Bone marrow (tissue), 2 donors: ENCODE data around the gene WNT2.
"Not testable (repeated sequence)": the region's sequence is repeated elsewhere in the genome, so short reads cannot be mapped to it uniquely, and the experiment has no call there.

ENCODE experiments used
- DNase-seq, 2 donors: peaks; one replicate each; lab custom pipeline; 2025; lab: John Stamatoyannopoulos, UW

The WNT2 gene

DNA sequence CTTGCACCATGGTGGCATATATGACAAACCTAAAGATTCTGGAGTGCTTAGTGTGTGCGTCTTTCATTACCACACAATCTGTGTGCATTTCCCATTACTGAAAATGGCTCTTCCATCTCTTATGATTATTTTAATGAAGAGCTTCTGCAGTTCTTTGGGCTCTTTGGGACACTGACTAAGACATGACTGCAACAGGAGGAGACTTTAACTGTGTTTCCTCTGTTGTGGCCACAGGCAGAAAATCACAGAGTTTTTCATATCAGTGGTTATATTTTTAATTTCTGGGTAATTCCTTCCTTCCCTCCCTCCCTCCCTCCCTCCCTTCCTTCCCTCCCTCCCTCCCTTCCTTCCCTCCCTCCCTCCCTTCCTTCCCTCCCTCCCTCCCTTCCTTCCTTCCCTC is 58.1 kb downstream of the WNT2 start:
- no peak for DNase-seq

DNA sequence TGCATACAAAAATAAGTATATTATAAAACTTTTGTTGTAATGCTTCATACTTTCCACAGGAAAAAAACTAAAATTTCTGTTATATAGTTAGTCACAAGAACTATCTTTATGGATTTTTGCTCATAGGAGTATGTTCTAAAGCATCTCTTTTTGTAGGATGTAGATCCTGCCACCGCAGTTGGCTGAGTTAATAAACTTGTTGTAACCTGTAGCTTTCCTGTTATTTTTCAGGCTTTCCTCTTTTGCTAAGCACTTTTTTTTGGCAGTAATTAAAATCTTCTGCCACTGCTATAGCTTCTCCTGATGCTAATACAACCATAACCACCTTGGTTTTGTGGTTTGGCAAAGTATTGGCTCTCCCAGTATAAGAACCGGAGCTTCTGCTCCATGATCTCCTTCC is 60.3 kb downstream of the WNT2 start:
- no peak for DNase-seq

DNA sequence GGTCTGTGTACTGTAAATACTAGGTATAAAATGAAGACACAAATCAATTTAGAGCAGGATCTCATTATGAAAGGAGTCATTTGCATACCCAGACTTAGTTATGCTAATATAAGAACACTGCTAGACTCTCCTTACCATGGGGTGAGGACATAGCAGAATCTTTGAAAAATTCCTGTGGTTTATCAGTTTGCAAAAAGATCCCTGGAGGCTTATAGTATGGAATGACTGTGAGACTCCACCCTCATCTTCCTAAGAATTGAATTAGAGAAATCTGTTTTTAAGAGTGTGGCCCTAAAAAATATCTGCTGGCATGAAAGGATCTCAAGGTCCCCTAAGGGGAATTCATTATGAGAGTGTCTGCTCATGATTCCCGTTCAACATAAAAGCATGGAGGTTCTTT is 63.2 kb downstream of the WNT2 start:
- DNase-seq: no peak

GRCh38 chr7:117251687-117252086 is 71.2 kb downstream of the WNT2 start:
- no peak for DNase-seq

DNA sequence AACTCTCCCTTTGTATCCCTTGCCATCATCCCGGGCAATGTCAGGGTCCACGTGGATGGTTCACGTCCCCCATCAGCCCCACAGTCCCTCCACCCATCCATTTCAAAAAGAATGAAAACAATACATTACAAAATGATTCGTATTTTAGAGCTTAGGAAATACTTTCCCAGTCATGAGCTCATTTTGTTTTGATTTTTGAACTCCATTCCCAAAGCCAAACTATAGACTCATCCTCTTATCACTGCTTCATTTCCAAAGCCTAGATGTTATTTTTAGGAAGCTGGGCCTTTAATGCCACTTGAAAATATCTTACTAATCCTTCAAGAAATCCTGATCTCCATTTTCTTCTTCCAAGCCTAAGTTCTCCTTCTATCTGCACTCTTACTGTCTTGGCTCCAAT is 72.1 kb downstream of the WNT2 start:
- DNase-seq: no peak

GRCh38 chr7:117250245-117250644 is 72.6 kb downstream of the WNT2 start:
- DNase-seq: no peak

DNA sequence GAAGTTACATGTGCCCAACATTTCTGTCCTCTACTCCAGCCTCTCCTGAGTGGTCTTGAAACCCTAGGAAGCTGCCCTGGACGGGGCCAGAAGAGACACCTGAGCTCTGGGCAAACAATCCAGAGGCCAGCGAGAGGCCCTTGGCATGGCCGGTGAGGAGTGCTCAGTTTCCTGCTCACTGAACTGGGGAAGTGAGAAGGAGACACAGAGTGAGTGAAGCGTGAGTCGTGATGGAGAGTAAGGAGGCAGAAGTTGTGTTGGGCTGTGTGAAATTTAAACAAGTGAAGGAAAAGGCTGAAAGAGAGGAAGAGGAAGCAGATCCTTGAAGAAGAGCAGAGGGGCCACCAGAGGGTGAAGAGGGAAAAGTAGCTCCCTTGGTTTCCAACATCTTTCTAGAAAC is 73.2 kb downstream of the WNT2 start:
- no peak for DNase-seq

DNA sequence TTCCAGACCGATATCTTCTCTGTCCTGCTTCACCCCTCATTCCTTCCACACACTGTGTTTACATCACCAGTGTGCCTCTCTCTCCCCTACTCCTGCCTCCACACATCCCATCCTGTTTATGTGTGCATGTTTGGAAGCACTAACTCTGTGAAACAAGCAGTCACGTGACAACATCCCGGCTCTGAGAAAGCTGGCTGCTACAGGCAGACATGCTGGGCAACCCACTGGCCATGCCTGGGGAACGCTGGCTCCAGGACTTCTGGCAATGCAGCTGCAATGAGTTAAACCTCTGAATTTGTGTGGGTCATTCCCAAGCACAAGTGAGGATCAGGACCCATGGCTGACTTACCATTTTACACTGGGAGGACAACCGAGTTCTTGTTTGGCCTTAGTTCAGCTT is 74.0 kb downstream of the WNT2 start:
- no peak for DNase-seq

- no peak for DNase-seq
Measured at GRCh38 chr7:117247809-117248208, 75.0 kb downstream of the WNT2 start.

- not testable (repeated sequence) for DNase-seq
Measured at GRCh38 chr7:117245703-117246102, 77.2 kb downstream of the WNT2 start.

GRCh38 chr7:117243390-117243789 is 79.5 kb downstream of the WNT2 start:
- DNase-seq: no peak

GRCh38 chr7:117241088-117241487 is 81.8 kb downstream of the WNT2 start:
- DNase-seq: no peak

GRCh38 chr7:117238937-117239336 is 83.9 kb downstream of the WNT2 start:
- DNase-seq: no peak

GRCh38 chr7:117238472-117238871 is 84.4 kb downstream of the WNT2 start:
- DNase-seq: no peak

- DNase-seq: no peak
Measured at GRCh38 chr7:117237646-117238045, 85.2 kb downstream of the WNT2 start.

DNA sequence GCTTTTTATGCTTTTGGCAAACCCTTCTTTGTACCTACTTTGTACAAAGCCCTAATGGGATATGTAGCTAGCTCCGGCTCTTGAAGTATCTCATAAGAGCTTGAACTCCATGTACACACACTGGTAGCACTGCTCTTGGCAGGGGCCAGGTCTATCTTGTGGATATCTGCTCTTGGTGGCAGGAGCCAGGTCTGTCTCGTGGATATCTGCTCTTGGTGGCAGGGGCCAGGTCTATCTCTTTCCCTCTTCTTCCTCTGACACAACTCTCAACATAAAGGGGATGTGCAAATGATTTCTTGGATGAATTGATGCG is 91.9 kb downstream of the WNT2 start:
- no peak for DNase-seq

DNA sequence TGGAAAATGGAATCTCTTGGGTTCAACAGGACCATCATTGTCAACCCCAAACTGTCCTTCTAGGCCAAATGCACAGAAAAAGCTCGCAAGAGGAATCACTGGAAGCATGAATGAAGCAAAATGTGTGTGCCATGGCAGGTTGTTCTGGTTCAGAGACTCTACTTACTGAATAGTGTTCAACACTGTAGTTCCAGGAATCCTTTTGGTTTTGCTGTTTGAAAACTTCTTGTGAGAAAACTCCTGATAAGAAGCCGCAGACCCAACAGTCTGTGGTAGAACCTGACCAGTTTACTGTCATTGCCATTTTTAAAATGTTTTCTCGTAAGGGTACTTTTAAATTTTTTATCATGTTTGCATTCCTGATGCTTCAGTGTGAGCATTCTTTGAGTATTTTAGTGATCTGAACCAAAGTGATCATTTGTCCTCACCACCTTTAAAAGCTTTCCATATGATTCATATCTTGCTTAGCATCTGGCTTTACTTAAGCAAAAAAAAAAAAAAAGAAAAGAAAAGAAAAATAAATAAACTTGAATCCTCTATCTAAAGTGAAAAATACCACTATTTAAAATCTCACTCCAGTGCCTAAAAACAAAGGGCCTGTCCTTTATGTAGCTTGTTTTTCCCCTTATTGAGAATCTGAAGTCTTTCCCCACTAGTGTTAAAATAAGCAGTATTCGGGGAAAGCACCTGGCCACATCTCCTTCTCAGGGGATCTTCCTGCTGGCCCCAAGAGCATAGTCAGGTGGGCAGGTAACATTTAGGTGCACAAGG is 92.4 kb downstream of the WNT2 start:
- DNase-seq: no peak

- no peak for DNase-seq
Measured at GRCh38 chr7:117229350-117229749, 93.5 kb downstream of the WNT2 start.

DNA sequence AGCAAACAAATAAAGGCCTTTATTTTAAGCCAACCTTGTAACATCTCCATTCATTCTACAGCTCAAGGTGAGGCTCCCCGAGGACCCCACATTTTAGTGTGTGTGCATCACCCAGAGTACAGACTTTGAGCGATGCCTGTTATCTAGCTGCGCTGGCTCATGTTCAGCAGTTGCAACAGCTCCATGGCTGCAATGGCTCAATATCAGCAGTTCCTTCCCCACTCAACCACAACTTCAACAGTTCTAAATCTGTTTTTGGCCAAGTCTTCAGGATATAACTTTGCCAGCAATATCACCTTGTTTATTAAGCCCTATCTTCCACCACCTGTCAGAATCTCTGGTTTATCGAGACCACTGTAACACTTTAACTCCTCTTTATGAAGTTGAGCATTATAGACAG is 95.8 kb downstream of the WNT2 start:
- no peak for DNase-seq

GRCh38 chr7:117225536-117225935 is 97.3 kb downstream of the WNT2 start:
- no peak for DNase-seq
